Mesendoderm (in vitro differentiated cells): Measurements from ENCODE around the gene RHOV.

Experiments used
- DNase-seq: peaks from one replicate; pipeline ENCODE4 v3.0.0; 2013
- H2AK5ac ChIP-seq: 2 replicates; pipeline ENCODE4 v1.6.1; 2013; ENCODE audit warnings: low read length, inconsistent platforms
- H2BK120ac ChIP-seq: 2 replicates; pipeline ENCODE4 v1.6.1; 2013; ENCODE audit warnings: low read depth, mild to moderate bottlenecking, low read length, moderate library complexity, mixed read lengths
- H2BK15ac ChIP-seq: replicated peaks from 2 replicates; pipeline ENCODE4 v1.6.1; 2013; ENCODE audit warnings: low read depth, mild to moderate bottlenecking, moderate library complexity
- H2BK5ac ChIP-seq: 2 replicates; pipeline ENCODE4 v1.6.1; 2013; ENCODE audit warnings: low read length, inconsistent platforms
- H3K18ac ChIP-seq: 2 replicates; pipeline ENCODE4 v1.6.1; 2013; ENCODE audit warnings: mild to moderate bottlenecking, low read length, mixed read lengths
- H3K23ac ChIP-seq: one replicate; pipeline ENCODE4 v1.6.1; 2013; ENCODE audit warnings: low read length
- H3K27ac ChIP-seq: 2 replicates; pipeline ENCODE4 v1.5.1; 2013; ENCODE audit warnings: low read depth, mild to moderate bottlenecking, inconsistent platforms, low read length, moderate library complexity
- H3K27me3 ChIP-seq: 2 replicates; pipeline ENCODE4 v1.6.1; 2013; ENCODE audit warnings: low read length, control low read depth, mild to moderate bottlenecking, inconsistent platforms; ENCODE audit not compliant: insufficient read depth, poor library complexity
- H3K36me3 ChIP-seq: 2 replicates; pipeline ENCODE4 v1.6.1; 2013; ENCODE audit warnings: low read length, inconsistent platforms; ENCODE audit not compliant: control insufficient read depth, insufficient read depth
- H3K4ac ChIP-seq: one replicate; pipeline ENCODE4 v1.6.1; 2013; ENCODE audit warnings: low read depth, mild to moderate bottlenecking, low read length, moderate library complexity
- H3K4me1 ChIP-seq: 2 replicates; pipeline ENCODE4 v1.6.1; 2013; ENCODE audit warnings: low read depth, low read length, inconsistent platforms; ENCODE audit not compliant: control insufficient read depth
- H3K4me2 ChIP-seq: 2 replicates; pipeline ENCODE4 v1.6.1; 2013; ENCODE audit warnings: low read length
- H3K4me3 ChIP-seq: 2 replicates; pipeline ENCODE4 v1.5.1; 2013; ENCODE audit warnings: mild to moderate bottlenecking, low read length
- H3K56ac ChIP-seq: one replicate; pipeline ENCODE4 v1.6.1; 2013; ENCODE audit warnings: low read length
- H3K79me1 ChIP-seq: 2 replicates; pipeline ENCODE4 v1.6.1; 2013; ENCODE audit warnings: low read length, inconsistent platforms
- H3K79me2 ChIP-seq: 2 replicates; pipeline ENCODE4 v1.6.1; 2013; ENCODE audit warnings: mild to moderate bottlenecking, low read length; ENCODE audit not compliant: control insufficient read depth, insufficient read depth
- H3K9ac ChIP-seq: 2 replicates; pipeline ENCODE4 v1.6.1; 2013; ENCODE audit warnings: low read length, inconsistent platforms
- H4K5ac ChIP-seq: one replicate; pipeline ENCODE4 v1.6.1; 2013; ENCODE audit warnings: low read length
- H4K8ac ChIP-seq: one replicate; pipeline ENCODE4 v1.6.1; 2013; ENCODE audit warnings: low read depth, mild to moderate bottlenecking, control low read depth, low read length, moderate library complexity
- WGBS: extraction: QIAGEN DNeasy Blood & Tissue Kit; methylation state at CpG from one replicate; pipeline ENCODE4 v1.1.7; 2013; ENCODE audit warnings: low lambda C conversion rate, missing lambda C conversion rate; ENCODE audit not compliant: insufficient coverage; ENCODE audit errors: extremely low coverage; 5-methylcytosine and 5-hydroxymethylcytosine counted together

RHOV gene

GRCh38 chr15:40832903-40833302 is 41.1 kb downstream of the RHOV start:
- no peaks in the 10 kb centered on the region for H3K79me1 ChIP-seq
- H3K79me2 ChIP-seq: no peaks in the 10 kb centered on the region
- H3K4me2 ChIP-seq: no peak overlapping the region
- no peaks in the 10 kb centered on the region for H3K4me1 ChIP-seq
- no peak overlapping the region for H4K8ac ChIP-seq
- H3K36me3 ChIP-seq: no peaks in the 10 kb centered on the region
- no peak overlapping the region for H3K4me3 ChIP-seq
- H3K56ac ChIP-seq: no peak overlapping the region
- H3K23ac ChIP-seq: no peak overlapping the region
- H4K5ac ChIP-seq: no peak overlapping the region
- H2BK120ac ChIP-seq: no peak overlapping the region
- no peak overlapping the region for H3K18ac ChIP-seq
- H2BK15ac ChIP-seq: no peak overlapping the region
- no peak for DNase-seq
- H2BK5ac ChIP-seq: no peak overlapping the region
- no peak overlapping the region for H3K4ac ChIP-seq
- no peak overlapping the region for H3K27ac ChIP-seq
- no peaks in the 10 kb centered on the region for H3K27me3 ChIP-seq
- no peak overlapping the region for H2AK5ac ChIP-seq
- no peak overlapping the region for H3K9ac ChIP-seq

DNA sequence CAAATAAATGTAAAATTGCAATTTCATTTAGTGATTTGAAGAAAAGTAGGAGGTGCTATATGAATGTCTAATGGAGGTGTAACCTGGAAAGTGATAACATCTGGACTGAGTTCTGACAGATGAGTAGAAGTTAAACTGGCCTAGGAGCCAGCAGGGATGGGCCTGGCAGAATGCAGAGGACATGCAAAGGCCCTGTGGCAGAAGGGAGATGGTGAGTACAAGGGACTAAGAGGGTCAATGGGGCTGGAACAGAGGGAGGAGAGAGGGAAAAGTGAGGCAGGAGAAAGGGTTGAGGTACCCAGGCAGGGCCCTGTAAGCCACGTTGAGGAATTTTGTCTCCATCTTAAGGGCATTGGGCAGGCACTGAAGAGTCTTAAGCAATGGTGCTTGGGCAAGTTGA is 42.2 kb downstream of the RHOV start:
- DNase-seq: no peak
- H3K4me1 ChIP-seq: no peaks in the 10 kb centered on the region
- no peak overlapping the region for H3K4me3 ChIP-seq
- H2BK120ac ChIP-seq: no peak overlapping the region
- H3K36me3 ChIP-seq: no peaks in the 10 kb centered on the region
- no peak overlapping the region for H2BK15ac ChIP-seq
- H4K8ac ChIP-seq: no peak overlapping the region
- no peak overlapping the region for H3K9ac ChIP-seq
- no peak overlapping the region for H3K27ac ChIP-seq
- no peak overlapping the region for H3K18ac ChIP-seq
- H3K56ac ChIP-seq: no peak overlapping the region
- no peak overlapping the region for H4K5ac ChIP-seq
- no peak overlapping the region for H3K4ac ChIP-seq
- no peak overlapping the region for H3K4me2 ChIP-seq
- H2AK5ac ChIP-seq: no peak overlapping the region
- no peak overlapping the region for H3K23ac ChIP-seq
- H2BK5ac ChIP-seq: no peak overlapping the region
- no peaks in the 10 kb centered on the region for H3K79me1 ChIP-seq
- WGBS: no CpG with 5 or more reads among the region's 1 CpG
- H3K27me3 ChIP-seq: no peaks in the 10 kb centered on the region
- H3K79me2 ChIP-seq: no peaks in the 10 kb centered on the region

GRCh38 chr15:40830884-40831283 is 43.1 kb downstream of the RHOV start:
- H4K5ac ChIP-seq: no peak overlapping the region
- H3K36me3 ChIP-seq: no peaks in the 10 kb centered on the region
- no peaks in the 10 kb centered on the region for H3K27me3 ChIP-seq
- H2BK5ac ChIP-seq: no peak overlapping the region
- no peak overlapping the region for H3K4me3 ChIP-seq
- H2BK120ac ChIP-seq: no peak overlapping the region
- H3K79me2 ChIP-seq: no peaks in the 10 kb centered on the region
- H3K4me2 ChIP-seq: no peak overlapping the region
- H3K23ac ChIP-seq: no peak overlapping the region
- H3K4ac ChIP-seq: no peak overlapping the region
- no peak overlapping the region for H3K9ac ChIP-seq
- no peak overlapping the region for H4K8ac ChIP-seq
- no peaks in the 10 kb centered on the region for H3K79me1 ChIP-seq
- H3K18ac ChIP-seq: no peak overlapping the region
- H2BK15ac ChIP-seq: no peak overlapping the region
- no peak overlapping the region for H2AK5ac ChIP-seq
- H3K4me1 ChIP-seq: no peaks in the 10 kb centered on the region
- no peak overlapping the region for H3K27ac ChIP-seq
- H3K56ac ChIP-seq: no peak overlapping the region
- no peak for DNase-seq
- WGBS: no CpG with 5 or more reads among the region's 2 CpGs

DNA sequence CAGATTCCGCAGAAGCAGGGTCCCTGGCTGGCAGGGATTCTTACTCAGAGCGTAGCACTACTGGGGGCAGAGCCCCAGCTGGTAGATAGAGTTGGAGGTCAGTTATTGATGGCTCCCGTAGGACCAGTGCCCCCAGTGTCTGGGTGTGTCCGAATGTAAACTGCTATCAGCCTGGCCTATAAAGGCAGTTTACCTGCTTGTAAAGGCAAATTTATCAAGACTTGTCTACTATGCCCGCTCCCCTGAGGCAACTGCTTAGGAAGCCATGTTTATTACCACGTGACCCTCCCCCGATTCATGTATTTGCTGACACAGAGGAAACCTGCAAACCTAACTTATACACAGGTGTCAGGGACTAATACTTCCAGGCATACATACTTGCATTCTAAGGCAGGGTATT is 44.9 kb downstream of the RHOV start:
- Histone ChIP-seq H4K5ac (no peak overlapping the region), H3K4me2 (no peak overlapping the region), H3K27me3 (no peaks in the 10 kb centered on the region), H3K79me1 (no peaks in the 10 kb centered on the region), H3K56ac (no peak overlapping the region), H2AK5ac (no peak overlapping the region), H3K23ac (no peak overlapping the region), H2BK120ac (no peak overlapping the region), H3K36me3 (no peaks in the 10 kb centered on the region), H3K18ac (no peak overlapping the region), H3K9ac (no peak overlapping the region), H2BK5ac (no peak overlapping the region), H3K4ac (no peak overlapping the region), H4K8ac (no peak overlapping the region), H3K79me2 (no peaks in the 10 kb centered on the region), H2BK15ac (no peak overlapping the region), H3K27ac (no peak overlapping the region), H3K4me3 (no peak overlapping the region), H3K4me1 (no peaks in the 10 kb centered on the region)
- no peak for DNase-seq
- no CpG with 5 or more reads among the region's 7 CpGs for WGBS

- no peak within 1 kb of the TSS for H3K56ac ChIP-seq
- DNase-seq: no peak
- no peak within 1 kb of the TSS for H3K9ac ChIP-seq
- H2AK5ac ChIP-seq: no peak within 1 kb of the TSS
- H3K36me3 ChIP-seq: no peaks in the 10 kb centered on the region
- H3K27ac ChIP-seq: no peak within 1 kb of the TSS
- no peak within 1 kb of the TSS for H2BK5ac ChIP-seq
- no peak within 1 kb of the TSS for H2BK120ac ChIP-seq
- no peak within 1 kb of the TSS for H3K4me2 ChIP-seq
- no peaks in the 10 kb centered on the region for H3K4me1 ChIP-seq
- H3K4me3 ChIP-seq: no peak within 1 kb of the TSS
- no peak within 1 kb of the TSS for H2BK15ac ChIP-seq
- H3K27me3 ChIP-seq: no peaks in the 10 kb centered on the region
- H3K79me1 ChIP-seq: no peaks in the 10 kb centered on the region
- H3K23ac ChIP-seq: no peak within 1 kb of the TSS
- no peak within 1 kb of the TSS for H4K8ac ChIP-seq
- H3K18ac ChIP-seq: no peak within 1 kb of the TSS
- no peaks in the 10 kb centered on the region for H3K79me2 ChIP-seq
- no CpG with 5 or more reads among the region's 6 CpGs for WGBS
- no peak within 1 kb of the TSS for H4K5ac ChIP-seq
- H3K4ac ChIP-seq: no peak within 1 kb of the TSS
Measured at GRCh38 chr15:40828447-40829036, 45.5 kb downstream of the RHOV start, which contains the start of gene PPP1R14D. Gene PPP1R14D, minus strand, starts transcription at chr15:40828708. Its CDS starts 67 bp downstream, at chr15:40828641.

DNA sequence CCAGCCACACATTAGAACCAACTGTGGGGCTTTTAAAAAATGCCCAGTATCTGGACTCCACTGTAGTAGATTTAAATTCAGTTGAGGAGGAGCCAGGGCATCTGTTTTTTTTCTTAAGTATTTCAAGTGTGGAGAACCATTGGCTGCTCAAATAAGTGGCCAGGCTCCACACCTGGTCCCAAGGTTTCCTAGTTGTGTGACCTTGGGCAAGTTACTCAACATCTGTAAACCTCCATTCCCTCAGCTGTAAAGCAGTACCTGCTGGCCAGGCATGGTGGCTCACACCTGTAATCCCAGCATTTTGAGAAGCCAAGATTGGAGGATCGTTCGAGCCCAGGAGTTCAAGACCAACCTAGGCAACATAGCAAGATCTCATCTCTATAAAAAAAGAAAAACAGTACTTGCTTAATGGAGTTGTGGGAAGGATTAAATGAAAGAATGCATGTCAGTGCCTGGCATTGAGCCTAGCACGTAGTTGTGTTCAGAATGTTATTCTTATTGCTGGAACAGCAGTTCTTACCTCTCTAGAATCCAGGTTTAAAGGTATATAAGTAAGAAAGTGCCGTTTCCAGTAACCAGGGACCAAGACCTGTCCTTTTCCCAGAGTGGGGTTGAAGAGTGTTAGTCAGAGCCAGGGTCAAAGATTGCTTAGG is 47.5 kb downstream of the RHOV start:
- no peak overlapping the region for H2BK5ac ChIP-seq
- no peak overlapping the region for H2AK5ac ChIP-seq
- H3K36me3 ChIP-seq: no peaks in the 10 kb centered on the region
- no peak overlapping the region for H4K5ac ChIP-seq
- no peak overlapping the region for H2BK15ac ChIP-seq
- H3K4me3 ChIP-seq: no peak overlapping the region
- H3K4ac ChIP-seq: no peak overlapping the region
- no peaks in the 10 kb centered on the region for H3K79me1 ChIP-seq
- no peak for DNase-seq
- H3K4me2 ChIP-seq: no peak overlapping the region
- no peak overlapping the region for H4K8ac ChIP-seq
- no peak overlapping the region for H3K9ac ChIP-seq
- H3K18ac ChIP-seq: no peak overlapping the region
- H3K56ac ChIP-seq: no peak overlapping the region
- H3K23ac ChIP-seq: no peak overlapping the region
- no peak overlapping the region for H3K27ac ChIP-seq
- H3K27me3 ChIP-seq: no peaks in the 10 kb centered on the region
- no peaks in the 10 kb centered on the region for H3K79me2 ChIP-seq
- no peaks in the 10 kb centered on the region for H3K4me1 ChIP-seq
- WGBS: no CpG with 5 or more reads among the region's 4 CpGs
- no peak overlapping the region for H2BK120ac ChIP-seq
